Activated CD4-positive, CD25-positive, alpha-beta regulatory T cell (primary cell): ENCODE data around the gene MAML1.

ENCODE experiments used
- DNase-seq, 4 experiments: peaks; one replicate each; lab custom pipeline; 2025; lab: John Stamatoyannopoulos, UW

Gene MAML1

GRCh38 chr5:179806250-179807048 lies 73.8 kb downstream of the MAML1 start, which contains the start of gene MGAT4B:
Gene MGAT4B, minus strand, starts transcription at chr5:179806866. Its CDS starts 283 bp downstream, at chr5:179806583.
- DNase-seq = peak in 2 of 4 experiments; percentile 35 to 46

DNA sequence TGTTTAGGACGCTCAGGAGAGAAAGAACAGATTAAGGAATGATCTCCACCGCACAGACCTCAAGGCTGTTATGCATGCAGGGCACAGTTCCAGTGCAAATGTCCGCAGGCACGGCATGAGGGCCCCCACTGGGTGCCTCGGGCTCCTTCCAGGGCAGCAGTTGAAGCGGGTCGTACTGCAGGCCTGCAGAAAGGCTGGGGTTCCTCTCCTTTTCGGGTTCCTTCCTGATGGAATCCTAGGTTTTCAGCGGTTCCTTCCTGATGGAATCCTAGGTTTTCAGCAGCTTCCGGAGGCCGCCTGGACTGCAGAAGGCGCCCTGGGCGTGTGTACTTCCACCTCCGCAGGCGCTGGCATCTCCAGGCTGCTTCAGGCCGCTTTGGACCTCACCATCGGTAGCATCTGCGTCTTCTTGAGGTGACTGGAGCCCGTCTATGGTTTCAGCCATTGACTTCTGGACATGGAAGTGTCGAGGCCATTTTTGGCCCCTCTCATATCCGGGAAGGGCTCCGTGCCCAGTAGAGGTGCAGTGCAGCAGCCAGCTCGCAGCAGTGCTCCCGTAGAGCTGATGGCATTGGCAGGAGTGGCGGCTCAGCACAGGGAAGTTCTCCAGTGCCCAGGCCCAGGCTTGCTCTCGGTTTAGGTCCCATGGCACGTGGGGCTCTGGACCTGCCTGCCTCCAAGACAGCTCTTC lies 79.7 kb downstream of the MAML1 start:
- no peak for DNase-seq

DNA sequence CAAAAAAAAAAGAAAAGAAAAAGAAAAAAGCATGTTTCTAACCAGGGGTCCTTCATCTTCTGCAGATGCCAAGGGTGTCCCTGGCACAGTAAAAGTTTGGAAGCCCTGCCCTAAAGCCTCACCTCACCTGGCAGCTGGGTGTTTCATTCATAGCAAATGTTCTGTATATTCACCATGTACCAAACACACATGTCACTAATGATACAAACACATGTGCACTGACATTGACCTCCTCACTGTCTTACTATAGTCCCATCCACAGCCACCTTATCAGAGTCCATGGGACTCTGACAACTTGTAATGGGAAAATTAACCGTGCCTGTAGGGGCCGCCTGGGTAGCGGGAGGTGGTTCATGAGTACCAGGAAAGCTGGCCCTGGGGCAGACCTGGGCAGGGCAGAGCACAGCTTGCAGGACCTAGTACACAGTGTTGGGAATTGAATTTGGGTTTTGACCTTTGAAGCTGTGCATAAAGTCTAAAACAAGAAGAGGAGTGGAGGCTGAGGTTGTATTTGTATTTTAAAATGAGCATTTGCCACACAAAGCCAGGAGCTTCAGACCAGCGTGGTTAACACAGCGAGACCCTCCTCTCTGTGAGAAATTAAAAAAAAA lies 80.5 kb downstream of the MAML1 start:
- no peak for DNase-seq

DNA sequence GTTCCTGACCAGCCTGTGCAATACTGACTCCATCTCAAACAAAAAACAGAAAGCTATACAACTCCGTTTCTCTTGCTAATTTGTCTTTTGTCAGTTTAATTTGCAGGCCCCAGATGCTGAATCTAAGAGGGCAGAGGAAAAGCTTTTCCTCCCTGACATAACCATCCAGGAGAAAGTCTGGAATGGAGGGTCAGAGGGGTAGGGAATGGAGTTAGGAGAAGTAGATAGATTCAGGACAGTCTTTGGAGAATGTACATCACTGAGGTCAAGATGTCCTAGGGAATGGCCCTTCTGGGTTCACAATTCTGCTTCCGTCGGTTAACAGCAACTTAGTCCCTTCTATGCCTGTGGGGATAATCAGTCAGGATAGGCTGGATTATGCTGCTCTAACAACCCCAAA lies 81.5 kb downstream of the MAML1 start:
- DNase-seq = no peak

DNA sequence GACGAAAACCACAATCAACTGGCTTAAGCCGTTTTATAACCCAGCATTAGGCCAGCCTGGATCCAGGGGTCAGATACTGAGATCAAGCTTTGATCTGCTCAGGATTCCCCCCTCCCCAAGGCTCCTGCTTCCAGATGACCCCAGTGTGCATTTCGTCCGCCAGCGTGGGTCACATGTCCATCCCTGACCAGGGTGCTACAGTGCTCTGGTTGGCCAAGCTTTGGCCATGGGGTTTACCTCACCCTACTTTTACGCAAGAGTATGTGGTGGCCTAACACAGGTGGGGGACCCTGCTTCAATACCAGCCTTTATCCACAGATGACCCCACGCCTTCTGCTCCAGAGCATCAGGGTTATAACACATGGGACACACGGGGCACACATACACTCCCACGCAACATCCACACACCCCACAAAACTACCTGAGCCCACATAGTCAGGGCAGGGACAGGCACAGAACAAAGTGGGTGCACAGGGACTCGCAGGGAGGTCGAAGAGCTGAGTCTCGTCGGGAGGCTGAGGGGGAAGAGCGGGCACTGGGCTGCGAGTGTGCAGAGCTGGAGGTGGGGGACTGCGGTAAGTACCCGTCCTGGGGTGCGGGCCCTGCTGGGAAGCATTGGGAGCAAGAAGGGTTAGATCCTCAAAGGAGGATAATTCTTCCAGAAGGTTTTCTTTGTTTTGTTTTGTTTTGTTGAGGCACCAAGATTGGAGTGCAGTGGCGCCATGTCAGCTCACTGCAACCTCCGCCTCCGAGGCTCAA lies 83.0 kb downstream of the MAML1 start:
- DNase-seq = no peak

DNA sequence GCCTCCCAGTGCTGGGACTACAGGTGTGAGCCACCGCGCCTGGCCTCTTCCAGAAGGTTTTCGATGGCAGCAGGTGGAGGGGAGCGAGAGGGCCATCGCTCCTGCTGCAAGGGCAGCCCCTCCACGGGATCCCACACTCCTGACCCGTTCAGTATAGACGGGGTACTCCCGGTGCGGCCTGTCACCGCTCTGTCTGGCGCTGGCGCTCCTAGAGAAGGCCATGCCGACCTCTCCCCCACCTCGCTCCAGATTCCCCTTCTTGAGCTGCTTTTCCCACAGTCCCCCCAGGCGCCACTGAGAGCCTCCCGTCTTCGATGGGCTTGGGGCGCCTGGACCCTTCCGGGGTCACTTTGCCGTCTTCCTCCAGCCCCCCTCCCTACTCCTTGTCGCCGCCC lies 83.8 kb downstream of the MAML1 start:
- DNase-seq = no peak

GRCh38 chr5:179816796-179817469 lies 84.3 kb downstream of the MAML1 start:
- no peak for DNase-seq

GRCh38 chr5:179817470-179817840 lies 84.8 kb downstream of the MAML1 start:
- no peak for DNase-seq

GRCh38 chr5:179817890-179818745 lies 85.5 kb downstream of the MAML1 start:
- DNase-seq = no peak

DNA sequence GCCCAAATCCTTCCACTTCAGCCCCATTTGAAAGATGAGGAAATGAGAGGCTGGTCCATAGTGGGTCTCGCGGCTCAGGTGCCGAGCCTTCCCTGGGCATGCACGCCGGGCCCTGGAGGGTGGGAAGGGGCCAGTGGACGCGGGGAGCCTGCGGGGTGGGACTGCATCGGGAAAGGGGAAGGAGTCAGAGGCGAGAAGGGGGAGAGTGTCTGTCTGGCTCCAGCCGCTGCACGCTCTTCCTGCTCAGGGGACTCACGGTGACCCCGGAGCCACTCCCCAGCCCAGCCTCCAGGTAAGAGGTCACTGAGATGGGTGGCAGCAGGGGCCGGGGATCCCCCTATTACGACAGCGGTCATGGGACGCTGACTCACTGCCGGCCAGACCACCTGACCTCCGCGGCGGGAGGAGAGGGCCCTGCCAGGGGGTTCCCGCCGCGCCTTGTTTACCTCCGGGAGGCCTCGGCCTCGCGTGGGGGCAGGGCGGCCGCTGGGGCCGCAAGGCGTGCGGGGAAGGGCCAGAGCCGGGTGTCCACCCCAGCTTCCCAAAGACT lies 86.2 kb downstream of the MAML1 start:
- peak; percentile 60 to 71 (median 69) for DNase-seq

GRCh38 chr5:179819296-179820126 lies 86.9 kb downstream of the MAML1 start:
- peak in 1 of 4 experiments; percentile 40 for DNase-seq

DNA sequence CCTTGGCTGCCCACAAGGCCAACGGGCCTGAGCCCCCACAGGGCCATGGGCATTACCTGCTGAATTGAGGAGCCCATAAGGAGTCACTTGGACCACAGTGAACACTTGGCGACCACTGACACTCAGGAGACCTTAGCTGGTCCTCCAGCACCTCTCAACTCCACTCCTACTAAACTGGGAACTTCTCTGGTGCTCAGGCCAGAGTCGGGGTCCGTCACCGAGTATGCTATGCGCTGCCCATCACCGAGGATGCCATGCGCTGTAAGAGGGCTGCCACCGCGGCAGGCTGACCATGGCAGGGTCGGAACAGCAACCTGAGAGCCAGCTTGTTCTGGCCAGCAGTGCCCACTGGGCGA lies 87.5 kb downstream of the MAML1 start:
- no peak for DNase-seq

- DNase-seq = peak; percentile 51 to 72 (median 70)
Observed at GRCh38 chr5:179820483-179821297, 88.1 kb downstream of the MAML1 start, which contains the start of gene SQSTM1. Gene SQSTM1, plus strand, starts transcription at chr5:179820905. Its CDS starts 32 bp downstream, at chr5:179820937.

DNA sequence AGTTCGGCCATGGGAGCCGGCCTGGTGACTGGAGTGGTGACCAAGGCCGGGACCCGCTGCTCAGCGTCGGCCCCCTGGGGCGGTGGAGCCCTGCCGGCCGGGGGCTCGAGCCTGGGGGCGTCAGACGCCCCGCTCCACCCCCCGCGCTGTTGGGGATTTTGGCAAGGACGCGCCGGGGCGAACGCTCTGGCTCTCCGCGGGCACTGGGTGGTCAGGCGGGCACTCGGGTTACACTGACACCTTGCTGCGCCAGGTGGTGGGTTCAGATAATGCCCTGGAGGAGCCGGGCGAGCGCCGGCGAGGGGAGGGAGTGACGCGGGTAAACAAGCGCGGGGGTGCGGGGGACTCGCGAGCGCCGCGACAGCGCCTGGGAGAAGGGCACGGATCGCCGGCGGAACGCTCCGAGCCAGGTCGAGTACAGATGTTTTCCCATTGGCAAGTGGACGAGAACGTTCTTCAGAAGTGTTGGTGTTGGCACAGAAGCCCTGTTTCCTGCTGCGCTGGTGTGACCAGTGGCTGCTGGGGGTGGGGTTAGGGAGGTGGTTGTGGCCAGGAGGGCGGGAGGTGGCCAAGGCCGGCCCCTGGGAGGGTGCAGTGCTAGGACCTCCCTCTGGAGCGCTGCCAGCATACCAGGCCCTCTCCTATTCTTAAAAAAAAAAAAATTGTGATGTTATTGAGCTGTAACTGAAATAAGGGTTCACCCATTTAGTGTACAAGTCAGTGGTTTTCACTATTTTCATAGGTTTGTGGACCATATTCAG lies 88.9 kb downstream of the MAML1 start:
- peak; percentile 52 to 68 (median 65) for DNase-seq

DNA sequence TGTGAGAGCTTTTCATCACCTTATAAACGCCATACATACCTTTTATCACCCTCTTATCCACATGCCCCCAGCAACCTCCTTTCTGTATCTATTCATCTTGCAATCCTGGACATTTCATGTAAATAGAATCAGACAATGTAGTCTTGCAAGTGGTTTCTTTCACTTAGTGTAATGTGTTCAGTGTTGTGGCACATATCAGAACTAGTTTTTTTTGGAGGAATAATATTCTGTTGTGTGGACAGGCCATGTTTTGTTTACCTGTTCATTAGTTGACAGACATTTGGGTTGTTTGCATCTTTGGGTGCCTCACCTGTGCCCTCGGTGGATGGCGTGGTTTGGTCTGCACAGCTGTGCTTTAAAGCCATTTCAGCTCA lies 89.4 kb downstream of the MAML1 start:
- no peak for DNase-seq

- DNase-seq = no peak
Observed at GRCh38 chr5:179822444-179822990, 89.9 kb downstream of the MAML1 start.

GRCh38 chr5:179823937-179824744 lies 91.5 kb downstream of the MAML1 start:
- DNase-seq = no peak
